ENCODE data around the gene RBM43.

DNA sequence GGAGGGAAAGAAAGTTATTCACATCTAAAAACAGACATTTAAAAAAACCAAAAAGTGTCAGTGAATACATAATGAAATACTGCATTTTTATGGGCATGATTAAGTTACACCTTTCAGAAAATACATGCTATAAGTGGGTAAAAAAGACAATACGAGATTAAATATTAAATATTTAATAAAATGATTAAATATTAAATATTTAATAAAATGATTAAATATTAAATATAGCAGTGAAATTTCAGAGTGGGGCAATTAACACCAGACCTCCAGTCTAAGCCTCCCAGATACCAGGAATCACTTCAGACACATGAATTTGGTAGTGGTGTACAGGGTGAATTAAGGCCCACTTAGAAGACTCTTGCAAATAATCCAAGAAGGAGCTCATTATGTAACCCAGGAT lies 15.5 kb downstream of the RBM43 start:
- TF ChIP-seq, protein P1, sequence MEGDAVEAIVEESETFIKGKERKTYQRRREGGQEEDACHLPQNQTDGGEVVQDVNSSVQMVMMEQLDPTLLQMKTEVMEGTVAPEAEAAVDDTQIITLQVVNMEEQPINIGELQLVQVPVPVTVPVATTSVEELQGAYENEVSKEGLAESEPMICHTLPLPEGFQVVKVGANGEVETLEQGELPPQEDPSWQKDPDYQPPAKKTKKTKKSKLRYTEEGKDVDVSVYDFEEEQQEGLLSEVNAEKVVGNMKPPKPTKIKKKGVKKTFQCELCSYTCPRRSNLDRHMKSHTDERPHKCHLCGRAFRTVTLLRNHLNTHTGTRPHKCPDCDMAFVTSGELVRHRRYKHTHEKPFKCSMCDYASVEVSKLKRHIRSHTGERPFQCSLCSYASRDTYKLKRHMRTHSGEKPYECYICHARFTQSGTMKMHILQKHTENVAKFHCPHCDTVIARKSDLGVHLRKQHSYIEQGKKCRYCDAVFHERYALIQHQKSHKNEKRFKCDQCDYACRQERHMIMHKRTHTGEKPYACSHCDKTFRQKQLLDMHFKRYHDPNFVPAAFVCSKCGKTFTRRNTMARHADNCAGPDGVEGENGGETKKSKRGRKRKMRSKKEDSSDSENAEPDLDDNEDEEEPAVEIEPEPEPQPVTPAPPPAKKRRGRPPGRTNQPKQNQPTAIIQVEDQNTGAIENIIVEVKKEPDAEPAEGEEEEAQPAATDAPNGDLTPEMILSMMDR (IDR thresholded peaks at IDR 0.05) = no peak
- no peak for TF ChIP-seq POLR2A (IDR thresholded peaks at IDR 0.05)
